Measurements from ENCODE around the gene TRAF2. TPM values are rescaled to one million over a fixed set of nuclear protein-coding genes. Genes with fewer than 3 reads are reported as not detected.
A peak's percentile ranks its signal among the peaks of the same experiment; 100 is the strongest.

Gene TRAF2
- total RNA-seq, 4 donors from 2014 or later: 5.0 to 10.8 (median 10.6) TPM

GRCh38 chr9:136971746-136972145 lies 85.4 kb downstream of the TRAF2 start:
- H3K27me3 ChIP-seq: no peaks in the 10 kb centered on the region
- WGBS, 2 donors: 59 to 82% methylated on average over 4 to 12 of the region's 14 CpGs
- TF ChIP-seq, protein P1, sequence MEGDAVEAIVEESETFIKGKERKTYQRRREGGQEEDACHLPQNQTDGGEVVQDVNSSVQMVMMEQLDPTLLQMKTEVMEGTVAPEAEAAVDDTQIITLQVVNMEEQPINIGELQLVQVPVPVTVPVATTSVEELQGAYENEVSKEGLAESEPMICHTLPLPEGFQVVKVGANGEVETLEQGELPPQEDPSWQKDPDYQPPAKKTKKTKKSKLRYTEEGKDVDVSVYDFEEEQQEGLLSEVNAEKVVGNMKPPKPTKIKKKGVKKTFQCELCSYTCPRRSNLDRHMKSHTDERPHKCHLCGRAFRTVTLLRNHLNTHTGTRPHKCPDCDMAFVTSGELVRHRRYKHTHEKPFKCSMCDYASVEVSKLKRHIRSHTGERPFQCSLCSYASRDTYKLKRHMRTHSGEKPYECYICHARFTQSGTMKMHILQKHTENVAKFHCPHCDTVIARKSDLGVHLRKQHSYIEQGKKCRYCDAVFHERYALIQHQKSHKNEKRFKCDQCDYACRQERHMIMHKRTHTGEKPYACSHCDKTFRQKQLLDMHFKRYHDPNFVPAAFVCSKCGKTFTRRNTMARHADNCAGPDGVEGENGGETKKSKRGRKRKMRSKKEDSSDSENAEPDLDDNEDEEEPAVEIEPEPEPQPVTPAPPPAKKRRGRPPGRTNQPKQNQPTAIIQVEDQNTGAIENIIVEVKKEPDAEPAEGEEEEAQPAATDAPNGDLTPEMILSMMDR (IDR thresholded peaks at IDR 0.05): no peak
- TF ChIP-seq EP300 (IDR thresholded peaks at IDR 0.05) (no peak), POLR2A (IDR thresholded peaks at IDR 0.05) (no peak)
- H3K4me3 ChIP-seq: no peak overlapping the region
- peak overlapping the region in 1 of 4 donors; percentile 90 for H3K27ac ChIP-seq
- H3K4me1 ChIP-seq: peaks cover 0 to 56% (median 4%) of the 10 kb centered on the region in 4 donors
- H3K9me3 ChIP-seq: no peaks in the 10 kb centered on the region
- DNase-seq (ENCODE audit: low spot score in 2 of 2): no peak
- no peaks in the 10 kb centered on the region for H3K36me3 ChIP-seq

- Histone ChIP-seq H3K27ac (peak overlapping the region in 1 of 4 donors; percentile 90), H3K27me3 (no peaks in the 10 kb centered on the region), H3K4me1 (peaks cover 0 to 62% (median 4%) of the 10 kb centered on the region in 4 donors), H3K36me3 (no peaks in the 10 kb centered on the region), H3K4me3 (no peak overlapping the region), H3K9me3 (no peaks in the 10 kb centered on the region)
- TF ChIP-seq, protein P1 (IDR thresholded peaks at IDR 0.05): no peak
- TF ChIP-seq EP300 (IDR thresholded peaks at IDR 0.05): no peak
- no peak for TF ChIP-seq POLR2A (IDR thresholded peaks at IDR 0.05)
- WGBS, 2 donors: 48 to 73% methylated on average over 6 of the region's 11 CpGs
- DNase-seq (ENCODE audit: low spot score in 2 of 2): no peak
Measured at GRCh38 chr9:136972335-136972734, 86.0 kb downstream of the TRAF2 start.

- WGBS, 2 donors: 54 to 57% methylated on average over 11 to 13 of the region's 13 CpGs
Measured at GRCh38 chr9:136972743-136973142, 86.4 kb downstream of the TRAF2 start.

DNA sequence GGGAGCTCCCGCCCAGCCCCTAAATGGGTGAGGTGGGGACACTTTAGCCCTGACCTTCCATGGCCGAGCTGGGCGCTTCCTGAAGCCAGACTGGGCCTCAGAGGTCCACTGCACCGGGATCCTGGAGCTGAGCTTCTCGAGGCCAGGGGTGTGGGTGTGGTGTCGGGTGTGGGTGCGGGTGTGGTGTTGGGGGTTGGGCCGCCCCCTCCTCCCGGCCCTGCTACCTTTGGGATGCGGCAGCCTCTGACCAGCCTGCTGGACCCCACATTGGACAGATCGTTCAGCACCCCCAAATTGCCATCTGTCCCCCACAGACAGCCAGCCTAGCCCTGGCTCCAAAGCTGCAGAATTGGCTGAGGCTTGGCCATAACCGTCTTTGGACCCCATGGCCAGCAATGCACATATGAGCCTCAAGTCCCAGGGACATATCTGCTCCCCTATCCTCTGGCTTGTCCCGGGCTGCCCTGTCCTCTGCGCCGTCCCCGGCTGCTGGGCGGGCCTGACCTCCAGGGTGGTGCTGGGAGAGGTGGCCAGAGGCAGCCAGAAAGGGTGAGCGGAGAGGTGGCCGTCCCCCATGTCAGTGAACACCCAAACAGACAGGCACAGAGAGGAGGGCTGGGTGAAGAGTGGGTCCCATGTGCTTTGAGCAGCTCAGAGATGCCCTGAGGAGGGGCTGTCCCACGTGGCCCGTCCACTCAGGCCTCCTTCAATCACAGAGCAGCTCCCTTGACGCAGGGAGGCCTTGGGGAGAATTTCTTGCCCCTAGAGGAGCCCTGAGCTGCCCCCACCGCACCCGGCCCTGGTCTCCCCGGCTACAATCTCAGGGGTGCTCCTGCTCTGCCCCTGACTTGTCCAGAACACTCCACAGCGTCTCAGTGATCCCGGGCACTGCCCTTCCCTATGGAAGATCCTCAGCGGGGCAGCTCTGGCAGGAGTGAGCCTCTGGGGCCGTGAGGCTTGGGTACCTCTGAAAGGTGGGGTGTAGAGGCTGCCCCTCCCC lies 87.6 kb downstream of the TRAF2 start:
- no peaks in the 10 kb centered on the region for H3K27me3 ChIP-seq
- 83 to 90% methylated on average over 21 to 25 of the region's 29 CpGs for WGBS, 2 donors
- peak overlapping the region in 1 of 4 donors; percentile 90 for H3K27ac ChIP-seq
- H3K9me3 ChIP-seq: no peaks in the 10 kb centered on the region
- no peak for DNase-seq (ENCODE audit: low spot score in 2 of 2)
- no peaks in the 10 kb centered on the region for H3K36me3 ChIP-seq
- peaks cover 0 to 73% (median 7%) of the 10 kb centered on the region in 4 donors for H3K4me1 ChIP-seq
- no peak overlapping the region for H3K4me3 ChIP-seq
- no peak for TF ChIP-seq POLR2A (IDR thresholded peaks at IDR 0.05)

More at GRCh38 chr9:136972743-136973142, 86.4 kb downstream of the TRAF2 start:
- Histone ChIP-seq H3K27ac (peak overlapping the region in 1 of 4 donors; percentile 90), H3K4me1 (peaks cover 0 to 66% (median 6%) of the 10 kb centered on the region in 4 donors), H3K9me3 (no peaks in the 10 kb centered on the region), H3K27me3 (no peaks in the 10 kb centered on the region), H3K36me3 (no peaks in the 10 kb centered on the region), H3K4me3 (no peak overlapping the region)
- TF ChIP-seq EP300 (IDR thresholded peaks at IDR 0.05) (no peak), POLR2A (IDR thresholded peaks at IDR 0.05) (no peak)
- TF ChIP-seq, protein P1 (IDR thresholded peaks at IDR 0.05): no peak
- no peak for DNase-seq (ENCODE audit: low spot score in 2 of 2)

DNA sequence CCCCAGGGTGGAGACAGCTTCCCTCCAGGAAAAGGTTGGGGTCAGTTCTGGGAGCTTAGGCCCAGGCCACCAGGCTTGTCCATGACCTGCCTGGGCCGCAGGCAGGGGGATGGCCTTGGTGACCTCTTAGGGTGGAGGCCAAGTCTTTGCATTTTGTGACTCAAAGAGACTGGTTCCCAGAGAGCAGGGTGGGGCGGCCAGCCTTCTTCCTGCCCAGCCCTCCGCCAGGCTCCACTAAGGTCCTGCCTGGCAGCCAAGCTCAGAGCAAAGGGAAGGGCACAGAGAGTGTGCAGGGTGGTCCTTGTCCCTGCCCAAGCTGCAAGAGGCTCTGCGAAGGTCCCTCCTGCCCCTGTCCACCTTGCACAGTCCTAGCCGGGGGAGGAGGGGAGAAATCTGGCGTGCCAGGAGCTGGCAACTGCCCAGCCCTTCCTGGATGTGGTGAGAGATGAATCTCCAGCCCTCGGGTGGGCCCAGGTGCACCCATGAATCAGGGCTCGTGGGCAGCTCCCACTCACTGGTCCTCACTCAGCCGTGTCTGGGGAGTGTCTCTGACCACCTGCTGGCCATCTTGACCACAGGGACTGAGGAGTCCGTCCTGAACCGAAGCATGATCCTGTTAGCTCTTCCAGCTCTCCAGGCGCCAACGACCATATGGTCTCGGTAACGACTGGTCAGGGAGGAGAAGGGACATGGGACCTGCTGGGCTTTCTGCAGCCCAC lies 88.7 kb downstream of the TRAF2 start:
- TF ChIP-seq EP300 (IDR thresholded peaks at IDR 0.05): no peak
- TF ChIP-seq, protein P1 (IDR thresholded peaks at IDR 0.05): no peak
- TF ChIP-seq POLR2A (IDR thresholded peaks at IDR 0.05): no peak
- peaks cover 0 to 70% (median 7%) of the 10 kb centered on the region in 4 donors for H3K4me1 ChIP-seq
- 65 to 66% methylated on average over 10 to 12 of the region's 15 CpGs for WGBS, 2 donors
- no peak for DNase-seq (ENCODE audit: low spot score in 2 of 2)
- no peaks in the 10 kb centered on the region for H3K27me3 ChIP-seq
- H3K36me3 ChIP-seq: no peaks in the 10 kb centered on the region
- peak overlapping the region in 3 of 4 donors; percentile 30 to 90 (median 59) for H3K27ac ChIP-seq
- no peak overlapping the region for H3K4me3 ChIP-seq
- no peaks in the 10 kb centered on the region for H3K9me3 ChIP-seq

Measured in tibial nerve (tissue), 4 donors.